Stimulated activated CD4-positive, alpha-beta T cell treated with anti-CD3 and anti-CD28 coated beads, Interleukin-1b, Interleukin-23, amount 100 ng/mL, for 48 hours (primary cell): ENCODE results near the gene YOD1.

Experiments
- DNase-seq: peaks from one replicate; pipeline ENCODE4 v3.0.0-alpha.2; 2020

The YOD1 gene

GRCh38 chr1:207024202-207025145 is 26.5 kb downstream of the YOD1 start:
- no peak for DNase-seq

- no peak for DNase-seq
Measured at GRCh38 chr1:207022996-207023679, 27.9 kb downstream of the YOD1 start.

DNA sequence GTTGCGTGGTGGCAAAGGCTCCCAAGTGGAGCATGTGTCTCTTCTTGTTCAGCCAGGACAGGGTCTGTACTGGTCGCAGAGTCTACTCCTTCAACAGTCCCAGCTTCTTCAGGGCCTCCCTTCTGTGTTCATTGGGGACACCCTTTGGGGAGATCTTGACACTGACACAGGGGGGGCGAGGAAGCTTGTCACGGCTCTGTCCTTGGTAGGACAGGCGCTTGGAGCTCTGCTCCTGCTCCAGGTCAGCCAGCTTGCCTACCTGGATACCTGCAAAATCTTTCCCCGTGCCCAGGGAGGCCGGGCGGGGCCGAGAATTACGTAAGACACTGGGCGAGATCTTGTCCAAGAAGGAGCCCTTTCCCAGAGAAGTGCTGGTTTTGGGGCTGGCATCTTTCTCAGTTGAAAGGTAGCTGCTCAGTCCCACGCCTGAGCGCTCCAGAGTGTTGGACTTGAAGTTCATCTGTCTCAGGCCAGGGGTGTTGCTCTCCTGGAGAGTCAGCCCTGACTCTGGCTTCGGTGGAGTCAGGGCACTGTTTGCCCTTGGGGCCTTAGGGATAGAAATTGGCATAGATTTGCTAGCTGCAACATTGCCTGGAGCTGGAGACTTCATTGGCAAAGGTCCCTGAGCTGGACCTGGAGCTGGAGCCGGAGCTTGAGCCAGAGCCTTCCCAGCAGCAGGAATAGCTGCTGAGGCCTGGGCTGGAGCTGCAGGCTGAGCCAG is 29.0 kb downstream of the YOD1 start:
- no peak for DNase-seq

- DNase-seq = no peak
Measured at GRCh38 chr1:207021139-207021861, 29.7 kb downstream of the YOD1 start.

GRCh38 chr1:207020709-207021107 is 30.3 kb downstream of the YOD1 start:
- DNase-seq = no peak

- DNase-seq = no peak
Measured at GRCh38 chr1:207020065-207020708, 30.8 kb downstream of the YOD1 start.

- DNase-seq = no peak
Measured at GRCh38 chr1:207019661-207020060, 31.3 kb downstream of the YOD1 start.

DNA sequence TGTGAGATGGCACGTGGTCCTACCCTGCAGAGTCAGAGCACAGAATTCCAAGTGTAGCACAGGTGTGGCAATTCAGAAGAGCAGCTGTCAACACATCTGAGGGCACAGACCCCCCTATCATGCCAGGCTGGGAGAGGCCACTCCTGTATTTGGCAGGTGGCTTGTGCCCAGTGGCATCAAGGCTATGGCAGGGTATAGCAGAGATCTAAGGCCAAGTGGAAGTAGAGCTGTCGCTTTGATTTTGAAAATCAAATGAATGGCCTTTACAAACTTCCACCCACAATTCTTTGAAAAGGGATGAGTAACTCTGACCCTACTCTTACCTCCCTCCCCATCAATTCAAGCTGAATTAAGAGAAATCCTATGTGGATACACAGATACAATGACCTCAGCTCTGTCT is 31.8 kb downstream of the YOD1 start:
- no peak for DNase-seq

DNA sequence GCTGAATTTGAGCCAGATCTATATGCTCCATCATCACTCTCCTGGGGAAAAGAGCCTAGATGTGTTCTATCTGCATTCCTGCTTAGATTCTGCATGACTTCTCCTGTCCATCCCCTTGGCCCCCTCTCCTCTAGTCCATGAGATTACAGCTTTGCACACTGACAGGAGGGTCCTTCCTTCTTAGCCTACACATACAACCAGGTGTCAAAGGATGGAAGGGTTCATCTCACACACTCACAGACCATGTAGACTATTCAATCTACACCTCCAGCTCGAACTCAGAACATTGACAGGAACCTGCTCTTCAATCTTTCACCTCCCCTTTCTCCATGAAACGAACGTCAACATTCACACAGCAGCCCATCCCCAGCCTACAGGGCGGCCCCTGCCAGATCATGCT is 32.3 kb downstream of the YOD1 start:
- DNase-seq = no peak

- DNase-seq = no peak
Measured at GRCh38 chr1:207017615-207018559, 33.1 kb downstream of the YOD1 start.

GRCh38 chr1:207015791-207016190 is 35.2 kb downstream of the YOD1 start:
- no peak for DNase-seq

GRCh38 chr1:207014728-207015127 is 36.3 kb downstream of the YOD1 start:
- DNase-seq = no peak

- no peak for DNase-seq
Measured at GRCh38 chr1:207013321-207014085, 37.5 kb downstream of the YOD1 start.

GRCh38 chr1:207010726-207011125 is 40.3 kb downstream of the YOD1 start:
- no peak for DNase-seq

- DNase-seq = no peak
Measured at GRCh38 chr1:207009945-207010344, 41.1 kb downstream of the YOD1 start.

DNA sequence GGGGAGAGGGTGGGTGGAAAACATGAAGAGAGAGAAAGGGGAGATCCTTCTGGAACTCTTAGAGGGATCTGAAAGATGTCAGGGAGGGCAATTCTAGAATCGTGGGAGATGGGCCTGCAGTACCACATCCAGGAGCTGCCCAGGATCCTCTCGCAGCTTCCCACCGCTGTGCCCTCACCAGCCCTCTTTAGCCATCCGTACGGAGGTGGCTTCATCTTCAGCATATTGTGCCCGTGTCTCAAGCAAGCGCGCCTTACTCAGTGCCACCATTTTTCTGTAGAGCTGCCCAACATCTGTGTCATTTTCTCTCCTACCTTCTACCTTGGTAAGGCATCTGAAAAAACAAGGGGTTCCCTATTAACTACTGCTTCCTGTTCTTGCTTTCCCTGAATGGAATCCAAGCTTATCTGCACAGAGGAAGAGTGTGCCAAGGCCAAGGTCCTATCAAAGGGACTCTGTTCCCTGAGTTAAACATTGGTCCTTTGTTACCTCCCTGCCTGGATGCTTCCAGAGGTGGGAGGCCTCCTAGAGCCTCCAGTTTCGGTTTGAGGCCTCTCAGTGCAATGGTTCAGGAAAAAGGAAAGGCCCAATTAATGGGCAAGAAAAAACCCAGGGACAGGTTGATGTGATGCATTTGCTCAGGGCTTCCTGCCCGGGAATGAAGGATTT is 41.7 kb downstream of the YOD1 start:
- DNase-seq = no peak

DNA sequence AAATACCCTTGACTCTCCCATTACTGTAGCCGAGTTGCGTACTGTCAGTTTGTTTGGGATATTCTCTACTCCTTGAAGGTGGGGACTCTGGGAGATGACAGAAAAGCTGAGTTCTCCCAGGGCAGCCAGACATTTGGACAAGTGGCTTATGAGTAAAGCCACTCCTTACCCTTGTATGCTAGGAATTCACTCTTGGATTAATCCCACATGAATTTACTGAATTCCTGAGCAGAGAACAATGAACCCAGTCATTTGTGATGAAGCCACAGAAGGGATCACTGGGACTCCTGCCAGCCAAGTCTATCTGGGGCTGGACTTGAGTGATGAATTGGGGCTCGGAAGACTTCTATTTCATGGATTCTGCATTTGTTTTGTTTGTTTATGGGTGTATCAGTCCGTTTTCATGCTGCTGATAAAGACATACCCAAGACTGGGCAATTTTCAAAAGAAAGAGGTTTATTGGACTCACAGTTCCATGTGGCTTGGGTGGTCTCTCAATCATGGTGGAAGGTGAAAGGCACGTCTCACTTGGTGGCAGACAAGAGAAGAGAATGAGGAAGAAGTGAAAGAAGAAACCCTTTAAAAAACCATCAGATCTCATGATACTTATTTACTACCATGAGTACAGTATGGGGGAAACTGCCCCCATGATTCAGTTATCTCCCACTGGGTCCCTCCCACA is 43.5 kb downstream of the YOD1 start:
- no peak for DNase-seq

DNA sequence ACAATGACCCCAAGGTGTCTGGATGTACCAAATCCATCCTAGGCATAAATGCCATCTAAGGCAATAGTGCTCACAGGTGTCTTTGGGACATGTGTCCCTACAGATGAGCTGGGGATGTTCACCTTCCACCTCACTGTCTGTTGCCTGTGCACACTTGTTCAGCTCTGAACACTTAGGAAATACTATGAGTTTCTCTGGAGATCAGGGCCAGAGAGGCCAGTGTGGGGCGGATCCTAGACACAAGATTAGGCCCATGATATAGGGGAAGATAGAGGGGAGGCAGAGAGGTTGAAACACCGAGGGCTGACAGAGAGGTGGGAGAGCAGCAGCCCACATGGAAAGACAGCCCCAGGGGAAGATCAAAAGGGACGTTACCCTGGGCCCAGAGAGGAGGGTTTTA is 44.1 kb downstream of the YOD1 start:
- DNase-seq = no peak

DNA sequence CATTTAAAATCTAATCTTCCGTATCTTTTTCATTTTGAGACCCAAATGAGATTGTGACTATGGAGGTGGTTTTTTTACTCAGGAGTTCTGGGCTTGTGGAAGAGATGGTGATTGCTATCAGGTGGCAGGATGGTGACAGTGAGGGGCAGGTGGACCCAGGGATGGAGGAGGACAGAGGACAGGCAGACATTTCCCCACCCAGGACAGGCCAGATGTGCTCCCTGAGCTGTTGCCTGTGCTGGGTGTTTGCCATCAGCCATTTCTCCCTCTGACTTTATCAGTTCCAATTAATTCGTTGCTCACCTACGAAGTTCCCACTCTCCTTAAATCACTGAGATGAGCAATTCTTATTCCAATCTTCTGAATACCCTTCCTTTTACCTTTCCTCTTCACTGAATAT is 44.9 kb downstream of the YOD1 start:
- DNase-seq = no peak
